Activated T-cell treated with anti-CD3 and anti-CD28 coated beads for 4 hours (primary cell): ENCODE results near the gene TMEM107.
A peak's percentile ranks its signal among the peaks of the same experiment; 100 is the strongest.

Experiments
- DNase-seq: peaks from one replicate; pipeline ENCODE4 v3.0.0-alpha.2; 2020

The TMEM107 gene

GRCh38 chr17:8148560-8148959 is 27.6 kb downstream of the TMEM107 start:
- no peak for DNase-seq

DNA sequence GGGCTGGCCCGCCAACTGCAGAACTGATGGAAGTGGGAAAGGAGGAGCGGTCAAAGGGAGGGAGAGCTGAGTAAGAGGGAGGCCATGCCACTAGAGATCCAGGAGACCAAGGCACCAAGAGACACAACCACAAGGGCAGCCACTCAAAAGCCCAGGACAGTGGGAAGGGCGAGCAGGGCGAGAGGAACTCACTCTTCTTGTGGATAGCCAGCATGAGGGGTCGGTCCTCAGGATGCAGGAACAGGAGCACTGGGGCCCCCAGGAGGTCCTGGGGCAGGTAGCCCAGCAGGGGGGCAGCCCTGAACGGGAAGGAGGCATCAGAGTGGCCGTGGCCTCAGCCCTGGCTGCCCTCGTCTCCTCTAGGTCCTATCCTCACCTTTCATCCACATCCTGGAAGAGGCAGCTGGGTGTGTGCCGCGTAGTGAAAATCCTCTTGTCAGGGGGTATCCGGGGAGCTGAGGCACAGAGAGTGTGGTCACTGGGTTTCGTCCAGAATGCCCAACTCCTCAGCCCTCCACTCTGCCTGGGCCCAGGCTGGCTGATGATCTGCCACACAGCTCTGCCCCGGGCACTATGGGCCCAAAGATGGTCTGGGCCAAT is 28.3 kb downstream of the TMEM107 start:
- DNase-seq = no peak

- DNase-seq = no peak
Measured at GRCh38 chr17:8147141-8147804, 28.9 kb downstream of the TMEM107 start.

DNA sequence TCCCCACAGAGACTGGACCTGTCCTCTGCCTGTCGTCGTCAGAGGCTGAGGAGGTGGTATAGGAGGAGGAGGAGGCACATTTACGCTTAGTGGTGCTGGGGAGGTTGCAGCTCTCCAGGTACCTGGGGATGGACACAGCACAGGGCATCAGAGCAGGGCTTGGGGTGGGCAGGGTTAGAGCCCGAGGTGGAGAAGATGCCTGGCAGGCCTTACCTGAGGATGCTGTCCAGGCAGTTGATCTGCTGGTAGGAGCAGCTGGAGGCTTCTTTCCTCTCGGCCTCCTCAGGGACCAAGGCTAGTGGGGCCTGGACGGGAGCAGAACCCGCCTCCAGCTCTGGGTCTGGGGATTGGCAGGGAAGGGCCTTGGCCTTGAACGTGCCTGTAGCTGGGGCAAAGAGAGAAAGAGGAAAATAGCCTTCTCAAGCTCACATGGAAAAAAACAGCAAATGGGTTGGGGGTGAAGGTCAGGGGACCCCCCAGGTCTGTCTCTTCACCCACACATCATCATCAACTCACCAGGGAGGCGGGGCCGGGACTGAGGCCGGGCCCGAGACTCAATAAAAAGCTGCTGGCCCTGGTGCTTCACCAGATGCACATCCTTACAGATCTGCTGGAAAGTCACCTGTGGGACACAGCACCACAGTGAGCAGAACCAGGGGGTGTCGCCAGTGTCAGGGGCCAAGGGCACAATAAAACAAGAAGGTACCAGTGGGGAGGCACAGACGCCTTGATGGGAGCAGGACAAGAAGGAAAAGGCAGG is 29.6 kb downstream of the TMEM107 start:
- no peak for DNase-seq

DNA sequence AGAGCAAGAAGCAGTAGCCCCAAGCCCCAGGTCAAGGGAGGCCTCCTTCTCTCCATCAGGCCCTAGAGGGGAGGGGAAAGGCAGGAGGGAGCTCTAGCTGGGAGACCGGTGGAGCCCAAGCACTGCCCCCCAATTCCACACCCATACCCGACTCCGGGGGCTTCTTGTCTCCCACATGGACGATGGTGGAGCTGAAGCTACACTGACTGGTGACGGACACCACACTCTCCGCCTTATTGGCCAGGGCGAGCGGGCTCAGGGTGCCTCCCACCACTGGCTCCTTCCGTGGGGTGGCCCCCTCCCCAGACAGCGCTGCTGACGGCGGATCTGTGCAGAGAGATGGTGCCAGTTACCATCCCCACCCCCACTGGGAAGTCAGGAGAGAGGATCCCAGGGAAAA is 30.4 kb downstream of the TMEM107 start:
- no peak for DNase-seq

DNA sequence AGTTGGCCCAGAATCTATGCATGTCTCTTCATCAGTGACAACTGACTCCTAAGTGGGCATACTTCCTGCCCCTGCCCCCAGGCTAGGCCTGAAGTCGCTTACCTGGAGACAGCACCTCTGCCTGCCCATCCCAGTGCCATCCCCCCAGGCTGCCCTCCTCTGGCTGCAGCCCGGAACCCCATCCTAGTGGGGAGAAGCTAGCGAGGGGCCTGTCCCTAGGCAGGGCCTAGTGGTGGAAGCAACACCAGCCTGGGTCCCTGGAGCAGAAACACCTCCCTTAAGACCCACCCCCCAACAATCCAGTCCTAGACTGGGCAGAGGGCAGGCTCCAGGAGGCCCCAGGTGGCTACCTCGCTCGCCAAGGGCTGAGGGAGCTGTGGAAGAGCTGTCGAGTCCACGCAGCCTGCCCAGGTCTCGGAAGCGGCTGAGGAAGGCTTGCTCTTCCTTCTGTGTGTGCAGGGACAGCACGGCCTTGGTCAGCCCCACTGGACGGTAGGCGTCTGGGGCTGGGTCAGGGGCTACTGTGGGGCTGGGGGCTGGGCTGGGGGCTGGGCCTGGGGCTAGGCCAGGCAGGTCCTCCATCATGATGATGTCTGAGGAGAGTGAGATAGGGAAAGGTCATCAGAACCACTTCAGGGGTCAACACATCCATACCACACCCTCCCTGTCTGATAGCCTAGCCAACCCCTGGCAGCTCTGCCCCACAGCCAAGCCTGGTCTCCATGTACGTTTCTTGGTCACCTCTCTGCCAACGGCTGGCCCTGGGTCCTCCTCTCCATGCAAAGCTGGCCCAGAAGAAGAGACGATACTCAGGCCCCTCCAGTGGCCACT is 31.6 kb downstream of the TMEM107 start:
- no peak for DNase-seq

DNA sequence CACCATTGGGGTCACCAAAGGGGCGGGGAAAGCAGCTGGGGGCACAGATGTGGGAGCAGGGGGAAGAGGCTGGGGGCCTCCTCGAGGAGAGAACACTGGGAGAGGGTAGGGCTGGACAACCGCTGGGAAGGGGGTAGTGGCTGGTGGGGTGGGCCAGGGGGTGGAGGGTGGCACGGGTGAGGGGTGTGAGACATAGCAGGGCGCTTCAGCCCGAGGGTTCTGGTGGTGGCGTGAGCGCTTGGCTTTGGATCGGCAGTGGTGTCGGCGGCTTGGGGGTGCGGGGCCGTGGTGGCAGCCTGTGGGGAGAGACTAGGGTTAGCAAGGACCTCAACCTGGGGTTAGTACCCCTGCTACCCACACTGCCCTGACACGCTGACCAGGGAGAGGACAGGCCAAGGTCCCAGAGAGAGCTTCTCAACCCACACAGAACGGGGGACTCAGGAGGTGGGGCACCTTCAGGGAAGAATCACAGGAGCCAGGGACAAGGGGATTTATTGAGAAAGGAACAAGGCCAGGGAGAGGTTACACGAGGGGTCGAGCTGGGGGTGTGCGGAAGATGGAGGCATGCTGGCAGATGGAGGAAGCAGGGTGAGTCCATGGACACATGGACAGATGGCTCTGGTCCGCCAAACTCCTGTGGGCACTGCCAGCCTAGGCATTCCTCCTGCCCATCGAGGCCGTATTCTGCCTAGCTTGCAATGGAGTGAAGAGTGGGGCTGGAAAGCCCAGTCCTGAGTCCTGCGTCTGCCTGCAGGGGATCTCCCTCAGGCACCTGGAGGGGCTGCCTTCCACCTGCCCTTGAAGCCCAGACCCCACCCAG is 32.4 kb downstream of the TMEM107 start:
- no peak for DNase-seq

DNA sequence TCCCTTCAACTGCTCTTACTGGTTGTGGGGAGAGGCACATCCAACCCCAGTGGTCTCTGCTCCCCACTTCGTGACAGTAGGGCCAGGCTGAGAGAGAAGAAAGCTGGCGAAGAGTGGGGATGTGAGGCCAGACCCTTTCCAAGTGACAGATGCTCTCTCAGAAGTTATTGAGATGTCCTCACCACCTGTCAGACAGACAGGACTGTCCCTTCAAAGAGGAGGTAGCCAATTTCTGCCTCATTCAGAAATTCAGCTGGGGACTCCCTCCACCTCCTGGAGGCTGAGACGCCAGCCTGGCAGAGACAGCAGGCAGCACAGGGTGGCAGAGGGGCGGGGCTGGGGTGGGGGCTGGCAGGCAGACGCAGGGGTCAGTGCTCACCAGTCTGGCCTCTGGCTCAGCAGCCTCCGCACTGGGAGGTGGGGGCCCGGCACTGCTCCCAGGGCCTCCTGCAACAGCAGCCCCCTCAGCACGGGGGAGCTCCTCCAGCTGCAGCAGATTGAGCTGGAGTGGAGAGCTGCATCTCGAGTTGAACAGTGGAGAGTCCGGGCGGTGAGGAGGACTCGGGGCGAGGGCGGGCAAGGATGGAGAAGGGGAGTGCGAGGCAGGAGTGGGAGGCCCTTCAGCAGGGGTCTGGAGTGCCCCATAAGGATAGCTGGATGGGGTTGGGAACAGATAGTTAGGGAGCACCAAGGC is 33.1 kb downstream of the TMEM107 start:
- no peak for DNase-seq

DNA sequence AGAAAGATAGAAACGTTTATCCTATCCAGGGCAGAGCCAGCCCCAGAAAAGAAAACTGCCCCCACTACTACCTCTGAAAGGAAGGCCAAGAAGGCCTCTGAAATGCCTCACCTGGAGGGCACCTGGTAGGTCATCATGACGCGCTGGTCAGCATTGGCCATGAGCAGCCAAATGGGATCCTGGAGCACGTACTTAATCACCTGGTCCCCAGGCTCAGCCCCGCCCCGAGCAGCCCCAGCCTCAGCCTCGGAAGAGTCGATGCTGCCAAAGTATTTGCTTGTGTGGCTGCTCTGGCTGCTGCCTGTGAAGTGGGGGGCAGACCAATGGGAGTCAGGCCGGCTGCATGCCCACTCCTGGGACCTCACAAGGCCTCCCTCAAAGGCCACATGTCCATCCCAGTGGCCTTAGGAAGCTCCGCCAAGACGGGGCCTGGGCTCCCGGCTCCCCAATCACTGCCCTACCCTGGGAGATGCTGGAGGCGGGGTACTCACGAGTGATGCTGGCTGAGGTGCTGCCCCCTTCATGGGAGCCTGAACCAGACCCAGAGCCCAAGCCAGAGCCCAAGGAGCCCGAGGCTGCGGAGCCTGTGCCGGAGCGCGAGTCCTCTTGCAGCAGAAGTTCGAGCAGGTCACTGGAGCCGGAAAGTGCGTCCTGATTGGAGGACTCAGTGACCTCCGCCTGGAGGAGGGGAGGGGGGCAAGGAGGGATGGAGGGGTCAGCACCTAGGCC is 33.9 kb downstream of the TMEM107 start:
- no peak for DNase-seq

DNA sequence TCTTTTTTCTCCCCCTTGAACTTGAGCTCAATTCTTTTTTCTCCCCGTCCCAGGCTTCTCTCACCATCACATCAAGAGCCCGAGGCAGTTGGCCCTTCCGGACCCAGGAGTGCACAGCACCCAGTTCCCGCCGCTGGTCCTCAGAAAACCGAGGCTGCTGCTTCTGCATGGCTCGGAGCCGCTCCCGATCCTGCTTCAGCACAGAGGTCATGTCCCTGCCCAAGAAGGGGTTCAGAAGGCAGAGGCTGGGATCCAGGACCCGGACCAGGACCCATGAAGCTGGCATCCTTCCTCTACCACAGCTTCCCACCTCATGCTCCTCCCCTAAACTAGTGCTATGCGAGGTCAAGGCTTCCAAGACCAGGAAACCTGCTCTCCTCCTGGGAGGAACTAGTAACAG is 34.4 kb downstream of the TMEM107 start:
- no peak for DNase-seq

DNA sequence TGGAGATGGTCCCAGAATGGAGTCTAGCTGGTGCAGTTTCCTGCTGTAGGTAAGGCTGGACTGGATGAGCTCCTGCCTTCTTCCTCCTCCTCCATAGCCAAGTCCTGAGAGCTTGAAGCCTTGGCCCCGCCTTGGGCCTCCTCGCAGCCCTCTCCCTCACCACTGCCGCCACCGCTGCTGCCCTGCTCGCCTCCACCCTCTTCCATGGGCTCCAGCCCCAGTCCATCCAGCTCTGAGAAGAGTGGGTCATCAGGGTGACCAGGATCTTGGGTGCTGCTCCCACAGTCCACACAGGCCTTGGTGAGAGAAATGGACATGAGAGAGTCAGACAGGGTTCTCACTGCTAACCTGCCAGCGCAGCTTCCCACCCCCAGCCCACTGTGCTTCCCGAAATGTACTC is 35.1 kb downstream of the TMEM107 start:
- no peak for DNase-seq

- DNase-seq = no peak
Measured at GRCh38 chr17:8140065-8141029, 35.8 kb downstream of the TMEM107 start.

- peak; percentile 94 for DNase-seq
Measured at GRCh38 chr17:8138672-8139371, 37.4 kb downstream of the TMEM107 start.

DNA sequence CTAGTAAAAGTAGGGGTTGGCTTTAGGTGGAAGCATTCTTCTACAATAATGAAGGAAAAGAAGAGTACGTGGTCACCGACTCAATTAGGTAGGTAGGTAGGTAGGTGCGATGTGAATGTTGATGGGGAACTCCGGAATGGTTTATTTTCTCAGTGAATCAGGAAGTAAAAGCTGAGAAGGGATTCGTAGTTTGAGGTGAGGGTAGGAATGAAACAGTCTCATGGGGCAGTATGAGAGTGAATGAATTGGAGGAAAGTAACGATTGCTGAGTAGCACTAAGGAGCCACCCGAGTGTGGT is 37.9 kb downstream of the TMEM107 start:
- DNase-seq = no peak

GRCh38 chr17:8137645-8138373 is 38.4 kb downstream of the TMEM107 start:
- no peak for DNase-seq

DNA sequence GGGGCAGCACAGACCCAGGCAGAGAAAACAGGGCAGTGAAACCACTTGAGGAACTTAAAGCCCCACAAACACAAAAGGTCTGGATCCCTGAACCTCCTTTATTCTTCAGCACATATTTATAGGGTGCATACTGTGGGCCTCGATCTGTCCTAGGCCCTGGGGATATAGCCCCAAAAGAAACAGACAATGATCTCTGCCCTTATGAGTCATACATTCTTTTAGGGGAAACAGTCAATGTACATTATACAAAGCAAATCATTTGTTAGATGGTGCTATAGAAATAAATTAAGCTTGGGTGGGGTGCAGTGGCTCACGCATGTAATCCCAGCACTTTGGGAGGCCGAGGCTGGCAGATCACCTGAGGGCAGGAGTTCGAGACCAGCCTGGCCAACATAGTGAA is 42.2 kb downstream of the TMEM107 start:
- no peak for DNase-seq

DNA sequence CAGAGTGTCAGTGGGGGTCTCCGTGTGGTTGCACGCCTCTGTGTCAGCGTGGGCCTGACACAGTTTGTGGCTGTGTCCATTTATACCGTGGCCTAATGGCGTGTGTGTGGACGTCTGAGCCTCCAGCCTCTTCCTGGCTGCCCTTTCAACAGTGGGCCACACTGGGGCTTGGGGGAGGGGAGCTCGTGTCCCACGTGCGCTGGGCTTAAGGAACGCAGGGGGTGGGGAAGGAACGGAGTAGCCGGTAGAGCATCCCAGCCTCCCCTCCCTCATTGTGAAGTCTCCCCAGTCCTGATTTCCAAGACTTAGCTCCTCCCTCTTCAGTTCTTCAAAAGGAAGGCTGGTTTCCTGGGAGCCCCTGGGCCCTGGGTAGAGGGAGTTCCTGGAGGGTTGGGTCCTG is 42.8 kb downstream of the TMEM107 start:
- DNase-seq = no peak

DNA sequence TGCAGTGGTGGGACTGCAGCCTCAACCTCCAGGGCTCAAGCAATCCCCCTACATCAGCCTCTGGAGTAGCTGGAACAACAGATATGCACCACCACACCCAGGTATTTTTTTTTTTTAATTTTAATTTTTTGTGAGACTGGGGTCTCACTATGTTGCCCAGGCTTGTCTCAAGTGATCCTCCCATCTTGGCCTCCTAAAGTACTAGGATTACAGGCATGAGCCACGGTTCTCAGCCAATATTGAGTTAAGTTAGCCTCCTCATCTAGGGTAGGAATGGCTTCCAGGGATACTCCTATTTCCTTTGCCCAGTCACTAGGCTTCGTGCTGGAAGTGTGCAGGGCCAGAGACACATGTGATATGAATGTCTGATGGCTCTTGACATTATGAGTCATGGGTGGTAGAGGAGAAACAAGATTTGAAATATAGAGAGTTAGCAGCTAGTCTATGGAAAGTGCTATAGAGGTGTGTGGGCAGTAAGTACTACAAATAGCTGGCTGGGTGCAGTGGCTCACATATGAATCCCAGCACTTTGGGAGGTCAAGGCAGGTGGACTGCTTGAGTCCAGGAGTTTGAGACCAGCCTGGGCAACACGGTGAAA is 44.2 kb downstream of the TMEM107 start:
- no peak for DNase-seq
